ENCODE results near the gene RAB31. TPM values are rescaled to one million over a fixed set of nuclear protein-coding genes. Genes with fewer than 3 reads are reported as not detected.
"Not testable (repeated sequence)": the region's sequence is repeated elsewhere in the genome, so short reads cannot be mapped to it uniquely, and the experiment has no call there.

The RAB31 gene
- total RNA-seq, 1 experiment from 2014 or later = 26.2 TPM

- DNase-seq (ENCODE audit: low read depth) = peak; percentile 75
Measured at GRCh38 chr18:9757827-9758621, 49.9 kb downstream of the RAB31 start.

- DNase-seq (ENCODE audit: low read depth) = no peak
Measured at GRCh38 chr18:9758624-9759075, 50.5 kb downstream of the RAB31 start.

- no peak for DNase-seq (ENCODE audit: low read depth)
Measured at GRCh38 chr18:9760641-9761040, 52.5 kb downstream of the RAB31 start.

GRCh38 chr18:9762526-9762925 lies 54.4 kb downstream of the RAB31 start:
- DNase-seq (ENCODE audit: low read depth) = no peak

GRCh38 chr18:9763157-9763556 lies 55.1 kb downstream of the RAB31 start:
- no peak for DNase-seq (ENCODE audit: low read depth)

GRCh38 chr18:9764011-9764481 lies 55.9 kb downstream of the RAB31 start:
- DNase-seq (ENCODE audit: low read depth) = no peak

- DNase-seq (ENCODE audit: low read depth) = no peak
Measured at GRCh38 chr18:9765501-9765900, 57.4 kb downstream of the RAB31 start.

- DNase-seq (ENCODE audit: low read depth) = no peak
Measured at GRCh38 chr18:9766076-9766481, 58.0 kb downstream of the RAB31 start.

GRCh38 chr18:9766740-9767139 lies 58.6 kb downstream of the RAB31 start:
- no peak for DNase-seq (ENCODE audit: low read depth)

- not testable (repeated sequence) for DNase-seq (ENCODE audit: low read depth)
Measured at GRCh38 chr18:9768071-9768691, 60.1 kb downstream of the RAB31 start.

GRCh38 chr18:9770111-9770510 lies 62.0 kb downstream of the RAB31 start:
- DNase-seq (ENCODE audit: low read depth) = not testable (repeated sequence)

- DNase-seq (ENCODE audit: low read depth) = peak; percentile 68
Measured at GRCh38 chr18:9771261-9771976, 63.3 kb downstream of the RAB31 start.

GRCh38 chr18:9771977-9772660 lies 64.0 kb downstream of the RAB31 start:
- no peak for DNase-seq (ENCODE audit: low read depth)

- no peak for DNase-seq (ENCODE audit: low read depth)
Measured at GRCh38 chr18:9772847-9773677, 65.0 kb downstream of the RAB31 start.

- no peak for DNase-seq (ENCODE audit: low read depth)
Measured at GRCh38 chr18:9774150-9774549, 66.0 kb downstream of the RAB31 start.

- DNase-seq (ENCODE audit: low read depth) = no peak
Measured at GRCh38 chr18:9775178-9775577, 67.1 kb downstream of the RAB31 start.

GRCh38 chr18:9779630-9780029 lies 71.5 kb downstream of the RAB31 start:
- DNase-seq (ENCODE audit: low read depth) = no peak

- DNase-seq (ENCODE audit: low read depth) = peak; percentile 70
Measured at GRCh38 chr18:9782073-9782857, 74.2 kb downstream of the RAB31 start.

- no peak for DNase-seq (ENCODE audit: low read depth)
Measured at GRCh38 chr18:9786631-9787030, 78.5 kb downstream of the RAB31 start.

GRCh38 chr18:9787036-9787435 lies 78.9 kb downstream of the RAB31 start:
- DNase-seq (ENCODE audit: low read depth) = peak; percentile 15
